ENCODE measurements around the gene MPG. TPM values are rescaled to one million over a fixed set of nuclear protein-coding genes. Genes with fewer than 3 reads are reported as not detected.

MPG gene
- polyA plus RNA-seq, 3 donors: 32.5 to 86.9 (median 70.6) TPM

GRCh38 chr16:38941-39892 lies 38.8 kb upstream of the MPG start:
- H3K9me3 Mint-ChIP-seq: no peaks in the 10 kb centered on the region
- Histone ChIP-seq H3K4me1 (ENCODE audit: control insufficient read depth in 1 of 2, insufficient read depth in 2 of 2, low read length in 2 of 2) (peaks cover 26 to 35% of the 10 kb centered on the region in 2 donors), H3K4me2 (replicated peaks; ENCODE audit: extremely low read depth, low read length, poor library complexity, severe bottlenecking) (no peak overlapping the region), H3K4me3 (replicated peaks in 1 of 3; ENCODE audit: low read depth in 2 of 3, low read length in 3 of 3) (no peak overlapping the region), H3K36me3 (replicated peaks in 1 of 2; ENCODE audit: control insufficient read depth in 1 of 2, insufficient read depth in 2 of 2, low read length in 2 of 2) (peaks cover 13 to 28% of the 10 kb centered on the region in 2 donors), H4K20me1 (ENCODE audit: insufficient read depth, low read length) (no peaks in the 10 kb centered on the region), H3K79me2 (ENCODE audit: insufficient read depth, low read length) (no peaks in the 10 kb centered on the region), H3K27ac (ENCODE audit: low read depth in 1 of 2, low read length in 2 of 2) (peak overlapping the region in 1 of 2 donors; percentile 53), H3K27me3 (ENCODE audit: control insufficient read depth in 2 of 2, insufficient read depth in 2 of 2, low read length in 2 of 2) (no peaks in the 10 kb centered on the region), H2AFZ (ENCODE audit: insufficient read depth, low read depth, low read length, poor library complexity, severe bottlenecking) (no peak overlapping the region), H3K9me3 (replicated peaks in 1 of 2; ENCODE audit: control insufficient read depth in 1 of 2, insufficient read depth in 1 of 2, low read length in 2 of 2) (no peaks in the 10 kb centered on the region), H3K9ac (ENCODE audit: insufficient read depth, low read length, poor library complexity, severe bottlenecking) (no peak overlapping the region)
- H3K27me3 Mint-ChIP-seq (ENCODE audit: low read depth in 3 of 3): peaks cover 0 to 4% (median 0%) of the 10 kb centered on the region in 3 donors
- intact Hi-C loops (cut with micrococcal nuclease): no loop called here
- H3K27ac Mint-ChIP-seq: peak overlapping the region in 3 of 7 donors; percentile 24 to 69 (median 66)
- peaks cover 50% of the 10 kb centered on the region for H3K4me1 Mint-ChIP-seq
- no peak for TF ChIP-seq CTCF (IDR thresholded peaks at IDR 0.05)
- DNase-seq: peak in 1 of 3 donors; percentile 8
- WGBS (ENCODE audit: insufficient coverage): 76% methylated on average over 3 of the region's 13 CpGs
- H3K4me3 Mint-ChIP-seq: no peak overlapping the region
- peaks cover 30 to 33% of the 10 kb centered on the region in 2 donors for H3K36me3 Mint-ChIP-seq

- DNase-seq: no peak
- Mint-ChIP-seq H3K27me3 (ENCODE audit: low read depth in 3 of 3) (peaks cover 0 to 4% (median 0%) of the 10 kb centered on the region in 3 donors), H3K4me3 (no peak overlapping the region), H3K36me3 (peaks cover 45 to 52% of the 10 kb centered on the region in 2 donors), H3K4me1 (peaks cover 27% of the 10 kb centered on the region), H3K27ac (peak overlapping the region in 3 of 7 donors; percentile 27 to 57 (median 41)), H3K9me3 (no peaks in the 10 kb centered on the region)
- Histone ChIP-seq H3K27me3 (ENCODE audit: control insufficient read depth in 2 of 2, insufficient read depth in 2 of 2, low read length in 2 of 2) (no peaks in the 10 kb centered on the region), H3K27ac (ENCODE audit: low read depth in 1 of 2, low read length in 2 of 2) (no peak overlapping the region), H3K9ac (ENCODE audit: insufficient read depth, low read length, poor library complexity, severe bottlenecking) (no peak overlapping the region), H3K79me2 (ENCODE audit: insufficient read depth, low read length) (no peaks in the 10 kb centered on the region), H4K20me1 (ENCODE audit: insufficient read depth, low read length) (no peaks in the 10 kb centered on the region), H3K4me2 (replicated peaks; ENCODE audit: extremely low read depth, low read length, poor library complexity, severe bottlenecking) (no peak overlapping the region), H3K4me3 (replicated peaks in 1 of 3; ENCODE audit: low read depth in 2 of 3, low read length in 3 of 3) (no peak overlapping the region), H2AFZ (ENCODE audit: insufficient read depth, low read depth, low read length, poor library complexity, severe bottlenecking) (no peak overlapping the region), H3K9me3 (replicated peaks in 1 of 2; ENCODE audit: control insufficient read depth in 1 of 2, insufficient read depth in 1 of 2, low read length in 2 of 2) (no peaks in the 10 kb centered on the region), H3K36me3 (replicated peaks in 1 of 2; ENCODE audit: control insufficient read depth in 1 of 2, insufficient read depth in 2 of 2, low read length in 2 of 2) (peaks cover 32 to 51% of the 10 kb centered on the region in 2 donors), H3K4me1 (ENCODE audit: control insufficient read depth in 1 of 2, insufficient read depth in 2 of 2, low read length in 2 of 2) (peaks cover 8 to 18% of the 10 kb centered on the region in 2 donors)
- 99% methylated on average over 20 of the region's 22 CpGs for WGBS (ENCODE audit: insufficient coverage)
- no peak for TF ChIP-seq CTCF (IDR thresholded peaks at IDR 0.05)
- intact Hi-C loops (cut with micrococcal nuclease): no loop called here
Measured at GRCh38 chr16:41439-42068, 36.5 kb upstream of the MPG start.
